Stimulated activated CD4-positive, alpha-beta T cell treated with anti-CD3 and anti-CD28 coated beads, Interleukin-1b, Interleukin-23, amount 100 ng/mL, for 1 hour (primary cell): ENCODE data around the gene ACBD6.

Experiments
- DNase-seq, 2 donors: peaks; one replicate each; pipeline ENCODE4 v3.0.0-alpha.2; 2020; ENCODE audit warnings: low read depth in 2 of 2

The ACBD6 gene

GRCh38 chr1:180291004-180291403 is 211.4 kb downstream of the ACBD6 start:
- no peak for DNase-seq

- DNase-seq: no peak
Observed at GRCh38 chr1:180290265-180291001, 211.9 kb downstream of the ACBD6 start.

GRCh38 chr1:180288940-180289339 is 213.4 kb downstream of the ACBD6 start:
- DNase-seq: no peak

GRCh38 chr1:180287988-180288705 is 214.2 kb downstream of the ACBD6 start:
- DNase-seq: no peak

- DNase-seq: no peak
Observed at GRCh38 chr1:180286417-180286816, 216.0 kb downstream of the ACBD6 start.

- DNase-seq: no peak
Observed at GRCh38 chr1:180283098-180283497, 219.3 kb downstream of the ACBD6 start.

GRCh38 chr1:180282401-180283044 is 219.9 kb downstream of the ACBD6 start:
- DNase-seq: no peak

- no peak for DNase-seq
Observed at GRCh38 chr1:180281490-180281889, 220.9 kb downstream of the ACBD6 start.

GRCh38 chr1:180280617-180281016 is 221.8 kb downstream of the ACBD6 start:
- no peak for DNase-seq

- no peak for DNase-seq
Observed at GRCh38 chr1:180279651-180280050, 222.7 kb downstream of the ACBD6 start.

- DNase-seq: no peak
Observed at GRCh38 chr1:180278596-180279395, 223.6 kb downstream of the ACBD6 start.

- no peak for DNase-seq
Observed at GRCh38 chr1:180278194-180278515, 224.2 kb downstream of the ACBD6 start.

GRCh38 chr1:180277476-180278193 is 224.7 kb downstream of the ACBD6 start:
- DNase-seq: no peak

- DNase-seq: no peak
Observed at GRCh38 chr1:180275726-180276125, 226.7 kb downstream of the ACBD6 start.

- no peak for DNase-seq
Observed at GRCh38 chr1:180274221-180274620, 228.2 kb downstream of the ACBD6 start.

GRCh38 chr1:180273066-180273465 is 229.3 kb downstream of the ACBD6 start:
- no peak for DNase-seq

GRCh38 chr1:180272395-180272794 is 230.0 kb downstream of the ACBD6 start:
- no peak for DNase-seq

GRCh38 chr1:180271272-180272255 is 230.8 kb downstream of the ACBD6 start:
- DNase-seq: no peak

- DNase-seq: no peak
Observed at GRCh38 chr1:180270530-180271271, 231.7 kb downstream of the ACBD6 start.
